ENCODE data around the gene SLC6A15.

SLC6A15 gene

GRCh38 chr12:84814664-84815245 is 97.8 kb downstream of the SLC6A15 start:
- H3K23ac ChIP-seq (ENCODE audit: low read length) = no peak overlapping the region
- H2AK5ac ChIP-seq (ENCODE audit: low read length) = no peak overlapping the region
- H3K14ac ChIP-seq (ENCODE audit: low read length) = no peak overlapping the region

GRCh38 chr12:84813780-84814663 is 98.6 kb downstream of the SLC6A15 start:
- Histone ChIP-seq H3K4me1 (ENCODE audit: control insufficient read depth in 1 of 2, insufficient read depth in 2 of 2, low read length in 2 of 2) (no peaks in the 10 kb centered on the region), H2AK5ac (ENCODE audit: low read length) (no peak overlapping the region), H3K27me3 (ENCODE audit: insufficient read depth, low read length) (no peaks in the 10 kb centered on the region), H2BK120ac (ENCODE audit: insufficient read depth, low read length, poor library complexity) (no peak overlapping the region), H2AFZ (ENCODE audit: insufficient read depth, low read length, poor library complexity) (no peak overlapping the region), H3K9ac (ENCODE audit: low read length) (no peak overlapping the region), H4K91ac (ENCODE audit: low read depth, low read length) (no peak overlapping the region), H3K23ac (ENCODE audit: low read length) (no peak overlapping the region), H3K14ac (ENCODE audit: low read length) (no peak overlapping the region), H2BK12ac (ENCODE audit: low read length) (no peak overlapping the region), H3K9me3 (ENCODE audit: insufficient read depth, low read depth, low read length) (no peaks in the 10 kb centered on the region), H4K8ac (ENCODE audit: low read depth, low read length) (no peak overlapping the region), H3K4me3 (ENCODE audit: low read depth, low read length) (no peak overlapping the region), H3K79me2 (ENCODE audit: control insufficient read depth, insufficient read depth, low read length, poor library complexity) (no peaks in the 10 kb centered on the region), H3K4me2 (ENCODE audit: low read length) (no peak overlapping the region), H4K12ac (ENCODE audit: low read depth, low read length) (no peak overlapping the region), H3K4ac (ENCODE audit: low read depth, low read length) (no peak overlapping the region), H3K27ac (ENCODE audit: low read depth, low read length) (no peak overlapping the region), H2BK5ac (ENCODE audit: low read depth, low read length, poor library complexity) (no peak overlapping the region), H3K18ac (ENCODE audit: low read length) (no peak overlapping the region), H3K79me1 (ENCODE audit: low read length) (no peaks in the 10 kb centered on the region), H3K36me3 (ENCODE audit: control insufficient read depth in 1 of 2, insufficient read depth in 2 of 2, low read length in 2 of 2) (no peaks in the 10 kb centered on the region)
- no peak for DNase-seq
- no CpG with 5 or more reads among the region's 1 CpG for whole genome bisulfite sequencing (ENCODE audit: extremely low coverage, insufficient coverage, insufficient read length)

More at GRCh38 chr12:84814664-84815245, 97.8 kb downstream of the SLC6A15 start:
- H3K9ac ChIP-seq (ENCODE audit: low read length) = no peak overlapping the region
- no peaks in the 10 kb centered on the region for H3K9me3 ChIP-seq (ENCODE audit: insufficient read depth, low read depth, low read length)
- H2BK120ac ChIP-seq (ENCODE audit: insufficient read depth, low read length, poor library complexity) = no peak overlapping the region
- no peak overlapping the region for H2BK5ac ChIP-seq (ENCODE audit: low read depth, low read length, poor library complexity)
- no peak overlapping the region for H2AFZ ChIP-seq (ENCODE audit: insufficient read depth, low read length, poor library complexity)
- H3K4me2 ChIP-seq (ENCODE audit: low read length) = no peak overlapping the region
- H4K12ac ChIP-seq (ENCODE audit: low read depth, low read length) = no peak overlapping the region
- peak in 1 of 2 donors; percentile 2 for DNase-seq
- no peak overlapping the region for H4K91ac ChIP-seq (ENCODE audit: low read depth, low read length)
- WGBS (ENCODE audit: extremely low coverage, insufficient coverage, insufficient read length) = no CpG with 5 or more reads among the region's 4 CpGs
- no peaks in the 10 kb centered on the region for H3K4me1 ChIP-seq (ENCODE audit: control insufficient read depth in 1 of 2, insufficient read depth in 2 of 2, low read length in 2 of 2)
- H3K4ac ChIP-seq (ENCODE audit: low read depth, low read length) = no peak overlapping the region
- no peak overlapping the region for H3K18ac ChIP-seq (ENCODE audit: low read length)
- H3K27ac ChIP-seq (ENCODE audit: low read depth, low read length) = no peak overlapping the region
- no peak overlapping the region for H3K4me3 ChIP-seq (ENCODE audit: low read depth, low read length)
- H3K79me1 ChIP-seq (ENCODE audit: low read length) = no peaks in the 10 kb centered on the region
- no peak overlapping the region for H2BK12ac ChIP-seq (ENCODE audit: low read length)
- no peaks in the 10 kb centered on the region for H3K36me3 ChIP-seq (ENCODE audit: control insufficient read depth in 1 of 2, insufficient read depth in 2 of 2, low read length in 2 of 2)
- H3K27me3 ChIP-seq (ENCODE audit: insufficient read depth, low read length) = no peaks in the 10 kb centered on the region
- no peak overlapping the region for H4K8ac ChIP-seq (ENCODE audit: low read depth, low read length)
- no peaks in the 10 kb centered on the region for H3K79me2 ChIP-seq (ENCODE audit: control insufficient read depth, insufficient read depth, low read length, poor library complexity)

- no peak for DNase-seq
- H4K12ac ChIP-seq (ENCODE audit: low read depth, low read length) = no peak overlapping the region
- no peak overlapping the region for H3K27ac ChIP-seq (ENCODE audit: low read depth, low read length)
- H3K18ac ChIP-seq (ENCODE audit: low read length) = no peak overlapping the region
- WGBS (ENCODE audit: extremely low coverage, insufficient coverage, insufficient read length) = no CpG with 5 or more reads among the region's 3 CpGs
- no peak overlapping the region for H2AK5ac ChIP-seq (ENCODE audit: low read length)
- no peak overlapping the region for H3K4me3 ChIP-seq (ENCODE audit: low read depth, low read length)
- no peaks in the 10 kb centered on the region for H3K4me1 ChIP-seq (ENCODE audit: control insufficient read depth in 1 of 2, insufficient read depth in 2 of 2, low read length in 2 of 2)
- no peaks in the 10 kb centered on the region for H3K27me3 ChIP-seq (ENCODE audit: insufficient read depth, low read length)
- H4K8ac ChIP-seq (ENCODE audit: low read depth, low read length) = no peak overlapping the region
- H2AFZ ChIP-seq (ENCODE audit: insufficient read depth, low read length, poor library complexity) = no peak overlapping the region
- H3K79me1 ChIP-seq (ENCODE audit: low read length) = no peaks in the 10 kb centered on the region
- no peaks in the 10 kb centered on the region for H3K9me3 ChIP-seq (ENCODE audit: insufficient read depth, low read depth, low read length)
- no peak overlapping the region for H3K9ac ChIP-seq (ENCODE audit: low read length)
- no peak overlapping the region for H3K4me2 ChIP-seq (ENCODE audit: low read length)
- H4K91ac ChIP-seq (ENCODE audit: low read depth, low read length) = no peak overlapping the region
- no peak overlapping the region for H2BK120ac ChIP-seq (ENCODE audit: insufficient read depth, low read length, poor library complexity)
- H3K36me3 ChIP-seq (ENCODE audit: control insufficient read depth in 1 of 2, insufficient read depth in 2 of 2, low read length in 2 of 2) = no peaks in the 10 kb centered on the region
- no peak overlapping the region for H2BK5ac ChIP-seq (ENCODE audit: low read depth, low read length, poor library complexity)
- H2BK12ac ChIP-seq (ENCODE audit: low read length) = no peak overlapping the region
- H3K14ac ChIP-seq (ENCODE audit: low read length) = no peak overlapping the region
- H3K4ac ChIP-seq (ENCODE audit: low read depth, low read length) = no peak overlapping the region
- no peak overlapping the region for H3K23ac ChIP-seq (ENCODE audit: low read length)
- no peaks in the 10 kb centered on the region for H3K79me2 ChIP-seq (ENCODE audit: control insufficient read depth, insufficient read depth, low read length, poor library complexity)
Measured at GRCh38 chr12:84811291-84811690, 101.3 kb downstream of the SLC6A15 start.

GRCh38 chr12:84810611-84811010 is 102.0 kb downstream of the SLC6A15 start:
- H3K9me3 ChIP-seq (ENCODE audit: insufficient read depth, low read depth, low read length) = no peaks in the 10 kb centered on the region
- no peak overlapping the region for H3K4me3 ChIP-seq (ENCODE audit: low read depth, low read length)
- no peak overlapping the region for H2AFZ ChIP-seq (ENCODE audit: insufficient read depth, low read length, poor library complexity)
- H3K4me1 ChIP-seq (ENCODE audit: control insufficient read depth in 1 of 2, insufficient read depth in 2 of 2, low read length in 2 of 2) = no peaks in the 10 kb centered on the region
- no peak for DNase-seq
- H3K9ac ChIP-seq (ENCODE audit: low read length) = no peak overlapping the region
- H3K36me3 ChIP-seq (ENCODE audit: control insufficient read depth in 1 of 2, insufficient read depth in 2 of 2, low read length in 2 of 2) = no peaks in the 10 kb centered on the region
- no peak overlapping the region for H4K12ac ChIP-seq (ENCODE audit: low read depth, low read length)
- H3K14ac ChIP-seq (ENCODE audit: low read length) = no peak overlapping the region
- H2BK5ac ChIP-seq (ENCODE audit: low read depth, low read length, poor library complexity) = no peak overlapping the region
- H3K4me2 ChIP-seq (ENCODE audit: low read length) = no peak overlapping the region
- no peak overlapping the region for H3K4ac ChIP-seq (ENCODE audit: low read depth, low read length)
- H3K79me1 ChIP-seq (ENCODE audit: low read length) = no peaks in the 10 kb centered on the region
- no peak overlapping the region for H4K8ac ChIP-seq (ENCODE audit: low read depth, low read length)
- no CpG with 5 or more reads among the region's 1 CpG for WGBS (ENCODE audit: extremely low coverage, insufficient coverage, insufficient read length)
- H2AK5ac ChIP-seq (ENCODE audit: low read length) = no peak overlapping the region
- H3K23ac ChIP-seq (ENCODE audit: low read length) = no peak overlapping the region
- H3K27me3 ChIP-seq (ENCODE audit: insufficient read depth, low read length) = no peaks in the 10 kb centered on the region
- H3K27ac ChIP-seq (ENCODE audit: low read depth, low read length) = no peak overlapping the region
- H2BK12ac ChIP-seq (ENCODE audit: low read length) = no peak overlapping the region
- no peak overlapping the region for H4K91ac ChIP-seq (ENCODE audit: low read depth, low read length)
- H3K18ac ChIP-seq (ENCODE audit: low read length) = no peak overlapping the region
- H2BK120ac ChIP-seq (ENCODE audit: insufficient read depth, low read length, poor library complexity) = no peak overlapping the region
- H3K79me2 ChIP-seq (ENCODE audit: control insufficient read depth, insufficient read depth, low read length, poor library complexity) = no peaks in the 10 kb centered on the region
